ENCODE results near the gene MRPL10. TPM values are rescaled to one million over a fixed set of nuclear protein-coding genes. Genes with fewer than 3 reads are reported as not detected.

Gene MRPL10
- total RNA-seq, 2 donors from 2014 or later, result 25.8 to 34.8 TPM

DNA sequence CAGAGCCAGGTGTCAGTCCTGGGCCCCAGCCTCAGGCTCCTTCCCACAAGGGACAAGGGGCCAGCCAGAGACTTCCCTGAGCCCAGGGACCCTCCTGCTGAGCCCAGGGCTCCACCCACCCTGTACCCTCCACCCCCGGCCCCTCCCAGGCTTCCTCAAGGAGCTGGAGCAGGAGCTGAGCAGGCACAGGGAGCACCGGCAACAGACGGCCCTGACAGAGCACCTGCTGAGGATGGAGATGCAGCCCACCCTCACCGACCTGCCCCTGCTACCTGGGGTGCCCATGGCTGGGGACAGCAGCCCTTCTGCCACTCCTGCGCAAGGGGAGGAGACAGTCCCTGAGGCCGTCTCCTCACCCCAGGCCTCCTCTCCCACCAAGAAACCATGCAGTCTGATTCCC is 5.3 kb upstream of the MRPL10 start:
- no peak overlapping the region for H3K4me3 ChIP-seq
- no peaks in the 10 kb centered on the region for H3K36me3 ChIP-seq
- peaks cover 10 to 22% of the 10 kb centered on the region in 2 donors for H3K4me1 ChIP-seq (ENCODE audit: control insufficient read depth in 1 of 2, low read depth in 2 of 2)
- no peak for DNase-seq (ENCODE audit: low spot score)
- no peak for ATAC-seq (ENCODE audit: insufficient number of reproducible peaks, low FRiP score, low read depth)
- TF ChIP-seq, protein P1, sequence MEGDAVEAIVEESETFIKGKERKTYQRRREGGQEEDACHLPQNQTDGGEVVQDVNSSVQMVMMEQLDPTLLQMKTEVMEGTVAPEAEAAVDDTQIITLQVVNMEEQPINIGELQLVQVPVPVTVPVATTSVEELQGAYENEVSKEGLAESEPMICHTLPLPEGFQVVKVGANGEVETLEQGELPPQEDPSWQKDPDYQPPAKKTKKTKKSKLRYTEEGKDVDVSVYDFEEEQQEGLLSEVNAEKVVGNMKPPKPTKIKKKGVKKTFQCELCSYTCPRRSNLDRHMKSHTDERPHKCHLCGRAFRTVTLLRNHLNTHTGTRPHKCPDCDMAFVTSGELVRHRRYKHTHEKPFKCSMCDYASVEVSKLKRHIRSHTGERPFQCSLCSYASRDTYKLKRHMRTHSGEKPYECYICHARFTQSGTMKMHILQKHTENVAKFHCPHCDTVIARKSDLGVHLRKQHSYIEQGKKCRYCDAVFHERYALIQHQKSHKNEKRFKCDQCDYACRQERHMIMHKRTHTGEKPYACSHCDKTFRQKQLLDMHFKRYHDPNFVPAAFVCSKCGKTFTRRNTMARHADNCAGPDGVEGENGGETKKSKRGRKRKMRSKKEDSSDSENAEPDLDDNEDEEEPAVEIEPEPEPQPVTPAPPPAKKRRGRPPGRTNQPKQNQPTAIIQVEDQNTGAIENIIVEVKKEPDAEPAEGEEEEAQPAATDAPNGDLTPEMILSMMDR (IDR thresholded peaks at IDR 0.05), result no peak
- H3K27me3 ChIP-seq (replicated peaks; ENCODE audit: insufficient read depth), result no peaks in the 10 kb centered on the region
- H3K9me3 ChIP-seq, result no peaks in the 10 kb centered on the region
- H3K27ac ChIP-seq, result no peak overlapping the region

DNA sequence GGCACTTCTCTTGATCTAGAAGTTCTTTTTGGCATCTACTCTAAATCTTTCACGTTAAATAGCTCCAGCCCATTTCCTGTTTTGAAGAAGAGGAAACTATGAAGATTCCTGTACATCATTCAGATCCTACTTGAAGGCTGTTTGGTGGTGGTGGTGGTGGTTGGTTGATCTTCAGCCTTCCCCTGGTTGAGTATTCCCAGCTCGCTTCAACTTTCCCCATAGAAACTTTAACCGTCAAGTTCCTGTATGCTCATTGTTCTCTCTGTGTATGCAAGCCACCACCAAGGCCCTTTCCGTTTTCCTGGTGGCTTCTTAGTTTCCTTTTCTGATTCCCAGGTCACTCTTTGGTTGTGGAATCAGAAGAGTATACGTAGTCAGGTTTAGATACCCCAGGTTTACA is 3.4 kb upstream of the MRPL10 start:
- no peaks in the 10 kb centered on the region for H3K36me3 ChIP-seq
- no peak overlapping the region for H3K27ac ChIP-seq
- DNase-seq (ENCODE audit: low spot score) (no peak), ATAC-seq (ENCODE audit: insufficient number of reproducible peaks, low FRiP score, low read depth) (no peak)
- H3K27me3 ChIP-seq (replicated peaks; ENCODE audit: insufficient read depth), result no peaks in the 10 kb centered on the region
- peaks cover 13 to 19% of the 10 kb centered on the region in 2 donors for H3K4me1 ChIP-seq (ENCODE audit: control insufficient read depth in 1 of 2, low read depth in 2 of 2)
- no peak overlapping the region for H3K4me3 ChIP-seq
- no peaks in the 10 kb centered on the region for H3K9me3 ChIP-seq
- TF ChIP-seq, protein P1 (IDR thresholded peaks at IDR 0.05), result no peak

DNA sequence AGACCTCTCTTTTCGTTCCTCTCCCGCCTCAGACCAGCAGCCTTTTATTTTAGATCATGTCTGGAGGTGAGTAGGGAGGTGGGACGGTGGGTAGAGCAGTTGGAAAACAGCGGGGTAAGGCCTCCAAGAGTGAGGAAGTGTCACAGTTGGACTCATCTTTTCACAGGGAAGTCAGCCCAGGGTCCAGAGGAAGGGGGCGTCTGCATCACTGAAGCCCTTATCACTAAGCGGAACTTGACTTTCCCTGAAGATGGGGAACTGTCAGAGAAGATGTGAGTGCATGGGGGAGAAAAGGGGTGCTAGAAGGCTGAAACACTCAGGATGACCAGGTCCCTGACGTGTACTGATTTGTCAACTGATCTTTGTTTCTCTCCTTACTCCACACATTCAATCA is 590 bp upstream of the MRPL10 start:
- DNase-seq (ENCODE audit: low spot score) (no peak), ATAC-seq (ENCODE audit: insufficient number of reproducible peaks, low FRiP score, low read depth) (no peak)
- Histone ChIP-seq H3K27ac (peak overlapping the region in 1 of 2 donors; percentile 75), H3K9me3 (no peaks in the 10 kb centered on the region), H3K4me3 (peak overlapping the region; percentile 85), H3K27me3 (replicated peaks; ENCODE audit: insufficient read depth) (no peaks in the 10 kb centered on the region), H3K36me3 (peaks cover 10% of the 10 kb centered on the region), H3K4me1 (ENCODE audit: control insufficient read depth in 1 of 2, low read depth in 2 of 2) (peaks cover 13 to 18% of the 10 kb centered on the region in 2 donors)
- TF ChIP-seq, protein P1 (IDR thresholded peaks at IDR 0.05), result no peak

DNA sequence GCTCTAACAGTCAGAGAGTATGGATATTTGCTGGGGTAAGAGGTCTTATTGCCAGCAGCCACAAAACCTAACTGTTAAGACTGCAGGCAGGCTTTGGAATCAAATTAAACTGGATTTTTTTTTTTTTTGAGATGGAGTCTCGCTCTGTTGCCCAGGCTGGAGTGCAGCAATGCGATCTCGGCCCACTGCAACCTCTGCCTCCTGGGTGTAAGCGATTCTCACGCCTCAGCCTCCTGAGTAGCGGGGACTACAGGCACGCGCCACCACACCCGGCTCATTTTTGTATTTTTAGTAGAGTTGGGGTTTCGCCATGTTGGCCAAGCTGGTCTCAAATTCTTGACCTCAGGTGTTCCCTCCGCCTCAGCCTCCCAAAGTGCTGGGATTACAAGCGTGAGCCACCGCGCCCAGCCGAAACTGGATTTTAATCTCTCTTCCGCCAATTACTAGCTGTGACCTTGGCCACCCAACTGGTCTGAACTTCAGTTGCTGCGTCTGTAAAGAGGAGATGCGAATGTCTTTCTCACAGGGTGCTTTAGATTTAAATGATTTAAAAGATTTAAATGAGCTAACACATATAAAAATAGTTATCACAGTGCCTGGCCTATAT is 842 bp downstream of the MRPL10 start:
- Histone ChIP-seq H3K27ac (peak overlapping the region; percentile 70 to 75), H3K9me3 (no peaks in the 10 kb centered on the region), H3K36me3 (peaks cover 23% of the 10 kb centered on the region), H3K4me3 (peak overlapping the region; percentile 85), H3K4me1 (ENCODE audit: control insufficient read depth in 1 of 2, low read depth in 2 of 2) (peaks cover 13 to 18% of the 10 kb centered on the region in 2 donors), H3K27me3 (replicated peaks; ENCODE audit: insufficient read depth) (no peaks in the 10 kb centered on the region)
- TF ChIP-seq, protein P1 (IDR thresholded peaks at IDR 0.05), result no peak
- no peak for DNase-seq (ENCODE audit: low spot score)
- no peak for ATAC-seq (ENCODE audit: insufficient number of reproducible peaks, low FRiP score, low read depth)

DNA sequence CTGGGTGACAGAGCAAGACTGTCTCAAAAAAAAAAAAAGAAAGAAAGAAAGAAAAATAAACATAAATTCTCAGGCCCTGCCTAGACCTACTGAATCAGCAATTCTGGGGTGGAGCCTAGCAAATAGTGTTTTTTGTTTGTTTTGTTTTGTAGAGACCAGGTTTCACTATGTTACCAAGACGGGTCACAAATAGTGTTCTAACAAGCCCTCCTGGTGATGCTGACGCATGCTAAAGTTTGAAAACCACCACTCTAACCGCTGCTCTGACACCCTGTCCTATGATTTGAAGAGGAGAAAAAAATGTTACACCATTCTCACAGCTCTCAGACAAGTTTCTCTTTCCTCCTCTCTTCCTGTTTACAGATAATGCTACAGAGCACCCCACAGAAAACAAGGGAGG is 1.5 kb downstream of the MRPL10 start:
- H3K9me3 ChIP-seq, result no peaks in the 10 kb centered on the region
- DNase-seq (ENCODE audit: low spot score), result no peak
- TF ChIP-seq, protein P1 (IDR thresholded peaks at IDR 0.05), result no peak
- H3K27me3 ChIP-seq (replicated peaks; ENCODE audit: insufficient read depth), result no peaks in the 10 kb centered on the region
- H3K36me3 ChIP-seq, result peaks cover 27% of the 10 kb centered on the region
- ATAC-seq (ENCODE audit: insufficient number of reproducible peaks, low FRiP score, low read depth), result no peak
- no peak overlapping the region for H3K27ac ChIP-seq
- no peak overlapping the region for H3K4me3 ChIP-seq
- peaks cover 13 to 18% of the 10 kb centered on the region in 2 donors for H3K4me1 ChIP-seq (ENCODE audit: control insufficient read depth in 1 of 2, low read depth in 2 of 2)

Measured in thoracic aorta (tissue), 2 donors.